ENCODE measurements around the gene TYW5.

- TF ChIP-seq POLR2A (IDR thresholded peaks at IDR 0.05) (no peak), CTCF (IDR thresholded peaks at IDR 0.05) (no peak)
Observed at GRCh38 chr2:199932312-199932855, 22.9 kb downstream of the TYW5 start.
